ENCODE results near the gene TEX14. TPM values are rescaled to one million over a fixed set of nuclear protein-coding genes. Genes with fewer than 3 reads are reported as not detected.

TEX14 gene
- polyA plus RNA-seq, 3 donors, result 0.25 TPM; not detected in 2

- no peak overlapping the region for H3K4me3 ChIP-seq (replicated peaks in 1 of 3; ENCODE audit: low read depth in 2 of 3, low read length in 3 of 3)
- H3K27me3 ChIP-seq (ENCODE audit: control insufficient read depth in 2 of 2, insufficient read depth in 2 of 2, low read length in 2 of 2), result no peaks in the 10 kb centered on the region
- H3K36me3 Mint-ChIP-seq, result peaks cover 10 to 24% of the 10 kb centered on the region in 2 donors
- H3K9ac ChIP-seq (ENCODE audit: insufficient read depth, low read length, poor library complexity, severe bottlenecking), result no peak overlapping the region
- H3K9me3 ChIP-seq (replicated peaks in 1 of 2; ENCODE audit: control insufficient read depth in 1 of 2, insufficient read depth in 1 of 2, low read length in 2 of 2), result no peaks in the 10 kb centered on the region
- no peaks in the 10 kb centered on the region for H3K4me1 Mint-ChIP-seq
- H3K36me3 ChIP-seq (replicated peaks in 1 of 2; ENCODE audit: control insufficient read depth in 1 of 2, insufficient read depth in 2 of 2, low read length in 2 of 2), result peaks cover 0 to 12% of the 10 kb centered on the region in 2 donors
- H3K79me2 ChIP-seq (ENCODE audit: insufficient read depth, low read length), result no peaks in the 10 kb centered on the region
- H3K4me2 ChIP-seq (replicated peaks; ENCODE audit: extremely low read depth, low read length, poor library complexity, severe bottlenecking), result no peak overlapping the region
- no peaks in the 10 kb centered on the region for H3K4me1 ChIP-seq (ENCODE audit: control insufficient read depth in 1 of 2, insufficient read depth in 2 of 2, low read length in 2 of 2)
- no peak for TF ChIP-seq CTCF (IDR thresholded peaks at IDR 0.05)
- WGBS (ENCODE audit: insufficient coverage), result no CpG with 5 or more reads among the region's 1 CpG
- no peak overlapping the region for H2AFZ ChIP-seq (ENCODE audit: insufficient read depth, low read depth, low read length, poor library complexity, severe bottlenecking)
- peak overlapping the region in 1 of 7 donors; percentile 19 for H3K27ac Mint-ChIP-seq
- H4K20me1 ChIP-seq (ENCODE audit: insufficient read depth, low read length), result no peaks in the 10 kb centered on the region
- intact Hi-C loops (cut with micrococcal nuclease), result no loop called here
- no peaks in the 10 kb centered on the region for H3K27me3 Mint-ChIP-seq (ENCODE audit: low read depth in 3 of 3)
- H3K4me3 Mint-ChIP-seq, result no peak overlapping the region
- no peak for DNase-seq
- no peak overlapping the region for H3K27ac ChIP-seq (ENCODE audit: low read depth in 1 of 2, low read length in 2 of 2)
- no peaks in the 10 kb centered on the region for H3K9me3 Mint-ChIP-seq
Observed at GRCh38 chr17:58728798-58729197, 37.0 kb upstream of the TEX14 start.

- H3K9ac ChIP-seq (ENCODE audit: insufficient read depth, low read length, poor library complexity, severe bottlenecking), result no peak overlapping the region
- H3K9me3 ChIP-seq (replicated peaks in 1 of 2; ENCODE audit: control insufficient read depth in 1 of 2, insufficient read depth in 1 of 2, low read length in 2 of 2), result no peaks in the 10 kb centered on the region
- TF ChIP-seq CTCF (IDR thresholded peaks at IDR 0.05), result no peak
- no peak overlapping the region for H3K4me2 ChIP-seq (replicated peaks; ENCODE audit: extremely low read depth, low read length, poor library complexity, severe bottlenecking)
- no peaks in the 10 kb centered on the region for H3K79me2 ChIP-seq (ENCODE audit: insufficient read depth, low read length)
- H3K4me1 Mint-ChIP-seq, result no peaks in the 10 kb centered on the region
- H3K27ac Mint-ChIP-seq, result no peak overlapping the region
- DNase-seq, result no peak
- no peak overlapping the region for H2AFZ ChIP-seq (ENCODE audit: insufficient read depth, low read depth, low read length, poor library complexity, severe bottlenecking)
- H3K36me3 Mint-ChIP-seq, result peaks cover 23 to 33% of the 10 kb centered on the region in 2 donors
- no CpG with 5 or more reads among the region's 2 CpGs for WGBS (ENCODE audit: insufficient coverage)
- no peaks in the 10 kb centered on the region for H4K20me1 ChIP-seq (ENCODE audit: insufficient read depth, low read length)
- no peaks in the 10 kb centered on the region for H3K27me3 ChIP-seq (ENCODE audit: control insufficient read depth in 2 of 2, insufficient read depth in 2 of 2, low read length in 2 of 2)
- H3K9me3 Mint-ChIP-seq, result no peaks in the 10 kb centered on the region
- no peak overlapping the region for H3K27ac ChIP-seq (ENCODE audit: low read depth in 1 of 2, low read length in 2 of 2)
- H3K4me3 Mint-ChIP-seq, result no peak overlapping the region
- peaks cover 0 to 2% (median 0%) of the 10 kb centered on the region in 3 donors for H3K27me3 Mint-ChIP-seq (ENCODE audit: low read depth in 3 of 3)
- intact Hi-C loops (cut with micrococcal nuclease), result no loop called here
- no peaks in the 10 kb centered on the region for H3K4me1 ChIP-seq (ENCODE audit: control insufficient read depth in 1 of 2, insufficient read depth in 2 of 2, low read length in 2 of 2)
- H3K36me3 ChIP-seq (replicated peaks in 1 of 2; ENCODE audit: control insufficient read depth in 1 of 2, insufficient read depth in 2 of 2, low read length in 2 of 2), result peaks cover 5 to 31% of the 10 kb centered on the region in 2 donors
- H3K4me3 ChIP-seq (replicated peaks in 1 of 3; ENCODE audit: low read depth in 2 of 3, low read length in 3 of 3), result no peak overlapping the region
Observed at GRCh38 chr17:58722696-58723095, 30.9 kb upstream of the TEX14 start.
